Activated CD4-positive, alpha-beta T cell treated with anti-CD3 and anti-CD28 coated beads, Interleukin-2, amount 10 ng/mL, durations not matched to agents 7 days and 5 days (primary cell): ENCODE measurements around the gene PYGM. TPM values are rescaled to one million over a fixed set of nuclear protein-coding genes. Genes with fewer than 3 reads are reported as not detected.
A peak's percentile ranks its signal among the peaks of the same experiment; 100 is the strongest.

Experiments
- CTCF ChIA-PET: fragments of 350-600 bp; sonication (Branson Sonifier 250); formaldehyde crosslinking; loops from one replicate; lab custom pipeline; 2021; ENCODE audit warnings: antibody characterized with exemption; lab: Charles Lee
- POLR2A ChIA-PET: fragments of 350-600 bp; sonication (Branson Sonifier 250); formaldehyde crosslinking; loops from one replicate; lab custom pipeline; 2021; ENCODE audit warnings: antibody characterized with exemption; lab: Charles Lee
- DNase-seq: peaks from one replicate; pipeline ENCODE4 v3.0.0-alpha.2; 2020
- H3K27ac Mint-ChIP-seq: one replicate; pipeline ENCODE4 v1.8.0; 2021; ENCODE audit warnings: mild to moderate bottlenecking, moderate library complexity, mixed read lengths
- H3K27me3 Mint-ChIP-seq: one replicate; pipeline ENCODE4 v1.8.0; 2021; ENCODE audit warnings: mixed read lengths
- H3K36me3 Mint-ChIP-seq: one replicate; pipeline ENCODE4 v1.8.0; 2021; ENCODE audit warnings: low read depth, mixed read lengths
- H3K4me1 Mint-ChIP-seq: one replicate; pipeline ENCODE4 v1.8.0; 2021; ENCODE audit warnings: mixed read lengths
- H3K4me3 Mint-ChIP-seq: one replicate; pipeline ENCODE4 v1.8.0; 2021; ENCODE audit warnings: mild to moderate bottlenecking, moderate library complexity, mixed read lengths
- H3K9me3 Mint-ChIP-seq: one replicate; pipeline ENCODE4 v1.8.0; 2021; ENCODE audit warnings: mixed read lengths
- total RNA-seq, 2 experiments: library from RNA; stranded (reverse); gene quantifications; one replicate each; pipeline ENCODE4 v1.2.3, GENCODE V29; 2021

The PYGM gene
- total RNA-seq, 2 experiments from 2014 or later = 3.9 to 4.3 TPM

- Mint-ChIP-seq H3K27me3 (peaks cover 47% of the 10 kb centered on the region), H3K9me3 (no peaks in the 10 kb centered on the region)
- CTCF ChIA-PET = interaction anchor here (1.0 to 1.3 kb wide), 2 partner anchors 43 to 272 kb away, joined by 3 read pairs; no protein-coding TSS in a partner anchor
Observed at GRCh38 chr11:64721359-64721699, 38.4 kb downstream of the PYGM start.

GRCh38 chr11:64720640-64721358, 39.0 kb downstream of the PYGM start:
- Mint-ChIP-seq H3K4me1 (peaks cover 15% of the 10 kb centered on the region), H3K9me3 (no peaks in the 10 kb centered on the region), H3K4me3 (no peak overlapping the region), H3K27ac (peak overlapping the region; percentile 28), H3K36me3 (no peaks in the 10 kb centered on the region), H3K27me3 (peaks cover 52% of the 10 kb centered on the region)
- POLR2A ChIA-PET = no interaction called here
- DNase-seq = no peak
- CTCF ChIA-PET = interaction anchor here (1.0 to 1.9 kb wide), 3 partner anchors 17 to 73 kb away, joined by 3 to 5 read pairs (median 3); no protein-coding TSS in a partner anchor

More at GRCh38 chr11:64721359-64721699, 38.4 kb downstream of the PYGM start:
- Mint-ChIP-seq H3K4me1 (peaks cover 15% of the 10 kb centered on the region), H3K36me3 (no peaks in the 10 kb centered on the region), H3K27ac (no peak overlapping the region), H3K4me3 (no peak overlapping the region)
- DNase-seq = no peak
- POLR2A ChIA-PET = no interaction called here

- DNase-seq = no peak
- no peaks in the 10 kb centered on the region for H3K36me3 Mint-ChIP-seq
- ChIA-PET CTCF (interaction anchor here (1.0 to 1.9 kb wide), 3 partner anchors 16 to 72 kb away, joined by 3 to 7 read pairs (median 5); no protein-coding TSS in a partner anchor), POLR2A (no interaction called here)
- H3K9me3 Mint-ChIP-seq = no peaks in the 10 kb centered on the region
- H3K4me3 Mint-ChIP-seq = no peak overlapping the region
- H3K27ac Mint-ChIP-seq = no peak overlapping the region
- peaks cover 12% of the 10 kb centered on the region for H3K4me1 Mint-ChIP-seq
- peaks cover 57% of the 10 kb centered on the region for H3K27me3 Mint-ChIP-seq
Observed at GRCh38 chr11:64720167-64720566, 39.6 kb downstream of the PYGM start.

GRCh38 chr11:64719406-64719805, 40.4 kb downstream of the PYGM start:
- H3K27me3 Mint-ChIP-seq = peaks cover 64% of the 10 kb centered on the region
- H3K27ac Mint-ChIP-seq = no peak overlapping the region
- CTCF ChIA-PET = interaction anchor here (1.0 to 1.9 kb wide), 3 partner anchors 9 to 30 kb away, joined by 3 to 7 read pairs (median 5); no protein-coding TSS in a partner anchor

GRCh38 chr11:64718780-64719124, 41.0 kb downstream of the PYGM start:
- CTCF ChIA-PET = interaction anchor here (1.0 to 1.9 kb wide), 4 partner anchors 9 to 244 kb away, joined by 3 to 7 read pairs (median 4); no protein-coding TSS in a partner anchor
- POLR2A ChIA-PET = no interaction called here
- H3K27ac Mint-ChIP-seq = no peak overlapping the region
- H3K4me3 Mint-ChIP-seq = no peak overlapping the region
- no peaks in the 10 kb centered on the region for H3K9me3 Mint-ChIP-seq
- H3K4me1 Mint-ChIP-seq = peaks cover 4% of the 10 kb centered on the region
- H3K36me3 Mint-ChIP-seq = no peaks in the 10 kb centered on the region
- no peak for DNase-seq
- H3K27me3 Mint-ChIP-seq = peaks cover 71% of the 10 kb centered on the region

More at GRCh38 chr11:64719406-64719805, 40.4 kb downstream of the PYGM start:
- H3K4me1 Mint-ChIP-seq = peaks cover 10% of the 10 kb centered on the region
- H3K36me3 Mint-ChIP-seq = no peaks in the 10 kb centered on the region
- no peak overlapping the region for H3K4me3 Mint-ChIP-seq
- POLR2A ChIA-PET = no interaction called here
- no peaks in the 10 kb centered on the region for H3K9me3 Mint-ChIP-seq
- DNase-seq = no peak

- CTCF ChIA-PET = interaction anchor here (1.0 to 2.0 kb wide), 3 partner anchors 29 to 244 kb away, joined by 3 to 7 read pairs (median 6); no protein-coding TSS in a partner anchor
- H3K27me3 Mint-ChIP-seq = peaks cover 71% of the 10 kb centered on the region
- H3K4me3 Mint-ChIP-seq = no peak overlapping the region
- no peak overlapping the region for H3K27ac Mint-ChIP-seq
- peaks cover 2% of the 10 kb centered on the region for H3K4me1 Mint-ChIP-seq
- POLR2A ChIA-PET = no interaction called here
- no peaks in the 10 kb centered on the region for H3K36me3 Mint-ChIP-seq
- no peak for DNase-seq
- no peaks in the 10 kb centered on the region for H3K9me3 Mint-ChIP-seq
Observed at GRCh38 chr11:64718084-64718779, 41.5 kb downstream of the PYGM start.

- H3K4me3 Mint-ChIP-seq = no peak overlapping the region
- POLR2A ChIA-PET = no interaction called here
- H3K4me1 Mint-ChIP-seq = peaks cover 3% of the 10 kb centered on the region
- CTCF ChIA-PET = interaction anchor here (0.6 to 2.0 kb wide), 2 partner anchors 28 to 1855 kb away, joined by 3 to 6 read pairs; no protein-coding TSS in a partner anchor
- no peak for DNase-seq
- H3K36me3 Mint-ChIP-seq = no peaks in the 10 kb centered on the region
- no peaks in the 10 kb centered on the region for H3K9me3 Mint-ChIP-seq
- no peak overlapping the region for H3K27ac Mint-ChIP-seq
- H3K27me3 Mint-ChIP-seq = peaks cover 71% of the 10 kb centered on the region
Observed at GRCh38 chr11:64717268-64717578, 42.6 kb downstream of the PYGM start.

- H3K4me1 Mint-ChIP-seq = peaks cover 8% of the 10 kb centered on the region
- no peak for DNase-seq
- H3K27me3 Mint-ChIP-seq = peaks cover 74% of the 10 kb centered on the region
- no peak overlapping the region for H3K27ac Mint-ChIP-seq
- H3K36me3 Mint-ChIP-seq = no peaks in the 10 kb centered on the region
- CTCF ChIA-PET = interaction anchor here (0.6 to 2.0 kb wide), 2 partner anchors 28 to 1855 kb away, joined by 3 to 6 read pairs; no protein-coding TSS in a partner anchor
- H3K9me3 Mint-ChIP-seq = no peaks in the 10 kb centered on the region
- POLR2A ChIA-PET = no interaction called here
- H3K4me3 Mint-ChIP-seq = no peak overlapping the region
Observed at GRCh38 chr11:64716473-64717267, 43.1 kb downstream of the PYGM start.

GRCh38 chr11:64715756-64716472, 43.9 kb downstream of the PYGM start:
- H3K4me3 Mint-ChIP-seq = no peak overlapping the region
- no peaks in the 10 kb centered on the region for H3K36me3 Mint-ChIP-seq
- H3K27ac Mint-ChIP-seq = no peak overlapping the region
- CTCF ChIA-PET = interaction anchor here (2.0 kb wide), 1 partner anchor 27 kb away, joined by 6 read pairs; no protein-coding TSS in a partner anchor
- peaks cover 13% of the 10 kb centered on the region for H3K4me1 Mint-ChIP-seq
- POLR2A ChIA-PET = no interaction called here
- H3K9me3 Mint-ChIP-seq = no peaks in the 10 kb centered on the region
- DNase-seq = no peak
- peaks cover 75% of the 10 kb centered on the region for H3K27me3 Mint-ChIP-seq

- H3K27me3 Mint-ChIP-seq = peaks cover 74% of the 10 kb centered on the region
- H3K4me3 Mint-ChIP-seq = no peak overlapping the region
- DNase-seq = no peak
- no peak overlapping the region for H3K27ac Mint-ChIP-seq
- ChIA-PET CTCF (no interaction called here), POLR2A (no interaction called here)
- no peaks in the 10 kb centered on the region for H3K9me3 Mint-ChIP-seq
- H3K36me3 Mint-ChIP-seq = no peaks in the 10 kb centered on the region
- peaks cover 16% of the 10 kb centered on the region for H3K4me1 Mint-ChIP-seq
Observed at GRCh38 chr11:64715110-64715509, 44.7 kb downstream of the PYGM start.

- Mint-ChIP-seq H3K4me3 (no peak overlapping the region), H3K9me3 (no peaks in the 10 kb centered on the region), H3K27me3 (peaks cover 72% of the 10 kb centered on the region), H3K4me1 (peaks cover 16% of the 10 kb centered on the region), H3K27ac (no peak overlapping the region), H3K36me3 (no peaks in the 10 kb centered on the region)
- ChIA-PET CTCF (no interaction called here), POLR2A (no interaction called here)
- no peak for DNase-seq
Observed at GRCh38 chr11:64714666-64715065, 45.1 kb downstream of the PYGM start.

GRCh38 chr11:64713781-64714363, 45.9 kb downstream of the PYGM start:
- H3K27me3 Mint-ChIP-seq = peaks cover 70% of the 10 kb centered on the region
- H3K36me3 Mint-ChIP-seq = no peaks in the 10 kb centered on the region
- ChIA-PET POLR2A (no interaction called here), CTCF (no interaction called here)
- peaks cover 16% of the 10 kb centered on the region for H3K4me1 Mint-ChIP-seq
- no peaks in the 10 kb centered on the region for H3K9me3 Mint-ChIP-seq
- no peak for DNase-seq
- no peak overlapping the region for H3K4me3 Mint-ChIP-seq
- no peak overlapping the region for H3K27ac Mint-ChIP-seq
